ENCODE measurements around the gene NR2C2AP. TPM values are rescaled to one million over a fixed set of nuclear protein-coding genes. Genes with fewer than 3 reads are reported as not detected.
A peak's percentile ranks its signal among the peaks of the same experiment; 100 is the strongest.

NR2C2AP gene
- total and polyA plus RNA-seq, 12 donors = 3.2 to 23.4 (median 5.7) TPM

- peak overlapping the region in 9 of 10 donors; percentile 43 to 75 (median 63) for H3K4me3 ChIP-seq
These were observed 1.2 kb downstream of the NR2C2AP start for GRCh38 chr19:19201697-19202630.

GRCh38 chr19:19193926-19194325 lies 9.3 kb downstream of the NR2C2AP start:
- Histone ChIP-seq H3K9me3 (no peaks in the 10 kb centered on the region), H3K4me3 (peak overlapping the region in 8 of 10 donors; percentile 76 to 99 (median 93)), H3K27me3 (no peaks in the 10 kb centered on the region), H3K36me3 (peaks cover 0 to 45% (median 20%) of the 10 kb centered on the region in 9 donors), H3K4me1 (peaks cover 9 to 54% (median 45%) of the 10 kb centered on the region in 9 donors), H3K27ac (peak overlapping the region in 9 of 10 donors; percentile 2 to 100 (median 100))
- intact Hi-C loops (cut with DNase I) = loop anchor here in 3 of 10 donors (5.0 to 10.0 kb wide), 3 partner anchors 128 to 301 kb away; partner anchors contain the start of genes MAU2 (in 3 of the 3) and SUGP1 (in 3 of the 3)
- DNase-seq (no peak), ATAC-seq (no peak)
- no peak for TF ChIP-seq CTCF (IDR thresholded peaks at IDR 0.05)
- WGBS, 2 donors = 52 to 66% methylated on average over 5 of the region's 5 CpGs

More at GRCh38 chr19:19201697-19202630, 1.2 kb downstream of the NR2C2AP start:
- peak overlapping the region in 7 of 10 donors; percentile 69 to 87 (median 82) for H3K27ac ChIP-seq
- intact Hi-C loops (cut with DNase I) = no loop called here
- no peaks in the 10 kb centered on the region for H3K9me3 ChIP-seq
- TF ChIP-seq CTCF (IDR thresholded peaks at IDR 0.05) = no peak
- no peak for DNase-seq
- peaks cover 4 to 15% (median 10%) of the 10 kb centered on the region in 9 donors for H3K4me1 ChIP-seq
- peaks cover 0 to 8% (median 6%) of the 10 kb centered on the region in 7 donors for H3K27me3 ChIP-seq
- no peak for ATAC-seq
- WGBS, 2 donors = 81 to 82% methylated on average over 19 of the region's 19 CpGs
- H3K36me3 ChIP-seq = peaks cover 0 to 53% (median 20%) of the 10 kb centered on the region in 9 donors

- H3K9me3 ChIP-seq = no peaks in the 10 kb centered on the region
- DNase-seq (no peak), ATAC-seq (peak in 2 of 8 donors; percentile 1 to 13)
- H3K4me1 ChIP-seq = peaks cover 9 to 61% (median 46%) of the 10 kb centered on the region in 9 donors
- no peaks in the 10 kb centered on the region for H3K27me3 ChIP-seq
- WGBS, 2 donors = 1 to 2% methylated on average over 22 of the region's 22 CpGs
- TF ChIP-seq CTCF (IDR thresholded peaks at IDR 0.05) = no peak
- H3K4me3 ChIP-seq = peak overlapping the region; percentile 48 to 99 (median 91)
- H3K36me3 ChIP-seq = peaks cover 0 to 42% (median 12%) of the 10 kb centered on the region in 9 donors
- intact Hi-C loops (cut with DNase I) = loop anchor here in 3 of 10 donors (1.0 to 10.0 kb wide), 4 partner anchors 10 to 302 kb away; partner anchors contain the start of genes MAU2 (in 3 of the 3), SUGP1 (in 3 of the 3) and NR2C2AP (in 1 of the 3)
- H3K27ac ChIP-seq = peak overlapping the region; percentile 27 to 100 (median 100)
These were observed 10.2 kb downstream of the NR2C2AP start for GRCh38 chr19:19192910-19193423.

All from heart right ventricle (tissue), 16 donors.